ENCODE measurements around the gene TEN1. TPM values are rescaled to one million over a fixed set of nuclear protein-coding genes. Genes with fewer than 3 reads are reported as not detected.

Gene TEN1
- total RNA-seq, 1 experiment from 2014 or later = 58.3 TPM

- peak overlapping the region; percentile 45 for H3K4me3 ChIP-seq (ENCODE audit: low read length)
Observed at GRCh38 chr17:75975757-75976174, 3.3 kb upstream of the TEN1 start.

GRCh38 chr17:75976175-75976848, 2.7 kb upstream of the TEN1 start:
- POLR2A ChIA-PET (ENCODE audit: unreplicated experiment) = no interaction called here
- H4K20me1 ChIP-seq (ENCODE audit: low read length) = no peaks in the 10 kb centered on the region
- H2AFZ ChIP-seq (ENCODE audit: low read length) = no peak overlapping the region
- H3K4me1 ChIP-seq (ENCODE audit: insufficient read depth, low read length) = peaks cover 33% of the 10 kb centered on the region
- H3K4me2 ChIP-seq (ENCODE audit: low read length) = peak overlapping the region; percentile 94
- peaks cover 83% of the 10 kb centered on the region for H3K79me2 ChIP-seq (ENCODE audit: low read length)
- H3K4me3 ChIP-seq (ENCODE audit: low read length) = peak overlapping the region; percentile 45
- peaks cover 13% of the 10 kb centered on the region; the same call in 1 of the 2 replicates for H3K36me3 ChIP-seq (ENCODE audit: low read depth, low read length)
- peak overlapping the region; percentile 2; the same call in 1 of the 2 replicates for H3K9ac ChIP-seq (ENCODE audit: low read length)
- H3K9me3 ChIP-seq (ENCODE audit: low read length) = no peaks in the 10 kb centered on the region
- DNase-seq (no peak), ATAC-seq (no peak)
- no peaks in the 10 kb centered on the region for H3K27me3 ChIP-seq (ENCODE audit: low read length)
- no peaks in the 10 kb centered on the region for H3F3A ChIP-seq (ENCODE audit: low read length, unreplicated experiment)
- CTCF ChIA-PET = no interaction called here
- no peaks in the 10 kb centered on the region for H3K9me2 ChIP-seq (replicated peaks; ENCODE audit: low read length)
- intact Hi-C loops (cut with micrococcal nuclease) = no loop called here
- BruUV-seq (replicated peaks) = TSS peak; percentile 1
- TF ChIP-seq CTCF (conservative IDR thresholded peaks at IDR 0.05; ENCODE audit: low read depth, low read length) = no peak
- TF ChIP-seq EZH2 (IDR thresholded peaks at IDR 0.05; ENCODE audit: low read length, unreplicated experiment) = no peak
- TF ChIP-seq EZH2phosphoT487 (IDR thresholded peaks at IDR 0.05; ENCODE audit: borderline replicate concordance, low read length) = no peak
- no peak overlapping the region for H3K27ac ChIP-seq (ENCODE audit: low read length)

More at GRCh38 chr17:75975757-75976174, 3.3 kb upstream of the TEN1 start:
- Histone ChIP-seq H3K4me2 (ENCODE audit: low read length) (peak overlapping the region; percentile 94), H3K4me1 (ENCODE audit: insufficient read depth, low read length) (peaks cover 34% of the 10 kb centered on the region), H3K27me3 (ENCODE audit: low read length) (no peaks in the 10 kb centered on the region), H3F3A (ENCODE audit: low read length, unreplicated experiment) (peaks cover under 1% of the 10 kb centered on the region), H3K9me3 (ENCODE audit: low read length) (no peaks in the 10 kb centered on the region), H3K9me2 (replicated peaks; ENCODE audit: low read length) (no peaks in the 10 kb centered on the region), H2AFZ (ENCODE audit: low read length) (no peak overlapping the region), H4K20me1 (ENCODE audit: low read length) (0 out of 2 replicates have a peak, but pooled peaks cover under 1% of the 10 kb centered on the region), H3K27ac (ENCODE audit: low read length) (no peak overlapping the region), H3K36me3 (ENCODE audit: low read depth, low read length) (peaks cover 16% of the 10 kb centered on the region; the same call in 1 of the 2 replicates), H3K79me2 (ENCODE audit: low read length) (peaks cover 82% of the 10 kb centered on the region), H3K9ac (ENCODE audit: low read length) (peak overlapping the region; percentile 2; the same call in 1 of the 2 replicates)
- no TSS peak for BruUV-seq (replicated peaks)
- ATAC-seq (no peak), DNase-seq (no peak)
- POLR2A ChIA-PET (ENCODE audit: unreplicated experiment) = no interaction called here
- CTCF ChIA-PET = no interaction called here
- intact Hi-C loops (cut with micrococcal nuclease) = no loop called here
- TF ChIP-seq CTCF (conservative IDR thresholded peaks at IDR 0.05; ENCODE audit: low read depth, low read length) = no peak

GRCh38 chr17:75979705-75980187, 706 bp downstream of the TEN1 start:
- intact Hi-C loops (cut with micrococcal nuclease) = loop anchor here (1.0 to 2.0 kb wide), 3 partner anchors 21 to 74 kb away; partner anchors contain the start of gene FBF1
- Histone ChIP-seq H3K4me1 (ENCODE audit: insufficient read depth, low read length) (peaks cover 40% of the 10 kb centered on the region), H2AFZ (ENCODE audit: low read length) (peak overlapping the region; percentile 63), H3K36me3 (ENCODE audit: low read depth, low read length) (peaks cover 2% of the 10 kb centered on the region; the same call in 1 of the 2 replicates), H3K9ac (ENCODE audit: low read length) (peak overlapping the region; percentile 87), H3K4me3 (ENCODE audit: low read length) (peak overlapping the region; percentile 94), H3K4me2 (ENCODE audit: low read length) (peak overlapping the region; percentile 94), H3K9me3 (ENCODE audit: low read length) (no peaks in the 10 kb centered on the region), H3F3A (ENCODE audit: low read length, unreplicated experiment) (peaks cover 5% of the 10 kb centered on the region), H3K27me3 (ENCODE audit: low read length) (no peaks in the 10 kb centered on the region), H3K9me2 (replicated peaks; ENCODE audit: low read length) (no peaks in the 10 kb centered on the region), H4K20me1 (ENCODE audit: low read length) (no peaks in the 10 kb centered on the region), H3K79me2 (ENCODE audit: low read length) (peaks cover 61% of the 10 kb centered on the region), H3K27ac (ENCODE audit: low read length) (peak overlapping the region; percentile 82)
- ChIA-PET POLR2A (ENCODE audit: unreplicated experiment) (interaction anchor here (0.6 kb wide), 2 partner anchors 74 to 97 kb away, joined by 3 to 4 read pairs; no protein-coding TSS in a partner anchor), CTCF (no interaction called here)
- no peak for TF ChIP-seq EZH2 (IDR thresholded peaks at IDR 0.05; ENCODE audit: low read length, unreplicated experiment)
- no peak for TF ChIP-seq EZH2phosphoT487 (IDR thresholded peaks at IDR 0.05; ENCODE audit: borderline replicate concordance, low read length)
- no peak for TF ChIP-seq CTCF (conservative IDR thresholded peaks at IDR 0.05; ENCODE audit: low read depth, low read length)
- TSS peak; percentile 86 for BruUV-seq (replicated peaks)
- DNase-seq (no peak), ATAC-seq (no peak; the same call in 1 of the 2 replicates)
